Measurements from ENCODE around the gene C1orf159. TPM values are rescaled to one million over a fixed set of nuclear protein-coding genes. Genes with fewer than 3 reads are reported as not detected.
"Not testable (repeated sequence)": the region's sequence is repeated elsewhere in the genome, so short reads cannot be mapped to it uniquely, and the experiment has no call there.

The C1orf159 gene
- polyA plus RNA-seq, 3 donors: 3.0 to 18.8 (median 3.3) TPM

DNA sequence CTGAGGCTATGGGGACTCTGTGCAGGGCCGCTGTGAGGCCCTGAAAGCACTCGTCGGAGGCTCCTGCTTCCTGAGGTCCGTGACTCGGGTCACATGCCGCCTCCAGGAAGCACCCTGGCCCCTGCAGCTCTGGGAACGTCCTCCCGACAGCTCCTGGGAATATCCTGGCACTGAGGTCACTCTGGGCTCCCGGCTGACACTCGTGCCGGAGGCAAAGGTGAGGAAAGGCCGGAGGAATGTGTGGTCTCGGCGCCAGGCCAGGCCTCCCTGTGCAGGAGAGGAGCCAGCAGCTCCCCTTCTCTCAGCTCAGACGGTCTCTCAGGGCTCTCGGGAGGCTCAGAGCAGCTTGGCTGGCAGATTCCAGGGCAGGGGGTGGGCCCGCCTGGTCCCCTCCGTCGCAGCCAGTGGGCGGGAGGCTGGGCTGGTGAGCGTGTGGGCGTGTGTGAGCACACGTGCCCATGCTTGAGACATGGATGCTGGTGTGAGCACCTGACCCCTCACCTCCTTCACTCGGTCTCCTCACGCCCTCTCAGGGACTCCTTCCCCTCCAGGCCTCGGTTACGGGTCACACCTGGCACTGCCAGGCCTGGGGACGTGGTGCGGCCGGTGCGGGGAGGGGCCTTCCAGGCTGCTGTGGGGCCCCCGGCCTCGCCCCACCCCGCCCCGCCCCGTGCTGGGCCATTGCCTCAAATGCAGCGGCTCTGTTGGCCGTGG is 36.3 kb downstream of the C1orf159 start:
- no peaks in the 10 kb centered on the region for H3K9me3 ChIP-seq (replicated peaks in 1 of 2; ENCODE audit: control insufficient read depth in 1 of 2, insufficient read depth in 1 of 2, low read length in 2 of 2)
- peak overlapping the region in 1 of 3 experiments; percentile 34 for H3K4me3 ChIP-seq (replicated peaks in 1 of 3; ENCODE audit: low read depth in 2 of 3, low read length in 3 of 3)
- no peaks in the 10 kb centered on the region for H4K20me1 ChIP-seq (ENCODE audit: insufficient read depth, low read length)
- peak overlapping the region; percentile 57 for H3K4me2 ChIP-seq (replicated peaks; ENCODE audit: extremely low read depth, low read length, poor library complexity, severe bottlenecking)
- H3K4me1 Mint-ChIP-seq: peaks cover 9% of the 10 kb centered on the region
- TF ChIP-seq CTCF (IDR thresholded peaks at IDR 0.05): no peak
- H3K27ac Mint-ChIP-seq: peak overlapping the region in 1 of 7 donors; percentile 18
- no peak for DNase-seq
- H3K36me3 ChIP-seq (replicated peaks in 1 of 2; ENCODE audit: control insufficient read depth in 1 of 2, insufficient read depth in 2 of 2, low read length in 2 of 2): no peaks in the 10 kb centered on the region
- peaks cover 3 to 5% of the 10 kb centered on the region in 2 donors for H3K36me3 Mint-ChIP-seq
- peak overlapping the region; percentile 50 for H2AFZ ChIP-seq (ENCODE audit: insufficient read depth, low read depth, low read length, poor library complexity, severe bottlenecking)
- H3K9me3 Mint-ChIP-seq: peaks cover 0 to 2% (median 0%) of the 10 kb centered on the region in 7 donors
- H3K9ac ChIP-seq (ENCODE audit: insufficient read depth, low read length, poor library complexity, severe bottlenecking): peak overlapping the region; percentile 36
- peak overlapping the region; percentile 58 to 71 for H3K4me3 Mint-ChIP-seq
- WGBS (ENCODE audit: insufficient coverage): 1% methylated on average over 33 of the region's 38 CpGs
- no peak overlapping the region for H3K27ac ChIP-seq (ENCODE audit: low read depth in 1 of 2, low read length in 2 of 2)
- no peaks in the 10 kb centered on the region for H3K79me2 ChIP-seq (ENCODE audit: insufficient read depth, low read length)
- H3K4me1 ChIP-seq (ENCODE audit: control insufficient read depth in 1 of 2, insufficient read depth in 2 of 2, low read length in 2 of 2): peaks cover 9 to 11% of the 10 kb centered on the region in 2 donors
- intact Hi-C loops (cut with micrococcal nuclease): no loop called here
- H3K27me3 ChIP-seq (ENCODE audit: control insufficient read depth in 2 of 2, insufficient read depth in 2 of 2, low read length in 2 of 2): peaks cover 0 to 14% of the 10 kb centered on the region in 2 donors
- H3K27me3 Mint-ChIP-seq (ENCODE audit: low read depth in 3 of 3): peaks cover 7 to 17% (median 10%) of the 10 kb centered on the region in 3 donors

- H3K9me3 Mint-ChIP-seq; H3K36me3 Mint-ChIP-seq; H3K4me1 Mint-ChIP-seq; H3K27ac ChIP-seq (ENCODE audit: low read depth in 1 of 2, low read length in 2 of 2); H3K4me2 ChIP-seq (replicated peaks; ENCODE audit: extremely low read depth, low read length, poor library complexity, severe bottlenecking); H3K4me3 Mint-ChIP-seq; H3K9ac ChIP-seq (ENCODE audit: insufficient read depth, low read length, poor library complexity, severe bottlenecking); H3K4me3 ChIP-seq (replicated peaks in 1 of 3; ENCODE audit: low read depth in 2 of 3, low read length in 3 of 3); H3K9me3 ChIP-seq (replicated peaks in 1 of 2; ENCODE audit: control insufficient read depth in 1 of 2, insufficient read depth in 1 of 2, low read length in 2 of 2); H3K79me2 ChIP-seq (ENCODE audit: insufficient read depth, low read length); intact Hi-C loops (cut with micrococcal nuclease); H3K27ac Mint-ChIP-seq; H2AFZ ChIP-seq (ENCODE audit: insufficient read depth, low read depth, low read length, poor library complexity, severe bottlenecking); H3K36me3 ChIP-seq (replicated peaks in 1 of 2; ENCODE audit: control insufficient read depth in 1 of 2, insufficient read depth in 2 of 2, low read length in 2 of 2); DNase-seq; H4K20me1 ChIP-seq (ENCODE audit: insufficient read depth, low read length): not testable (repeated sequence)
- Histone ChIP-seq H3K27me3 (ENCODE audit: control insufficient read depth in 2 of 2, insufficient read depth in 2 of 2, low read length in 2 of 2) (peaks cover 0 to 14% of the 10 kb centered on the region in 2 donors), H3K4me1 (ENCODE audit: control insufficient read depth in 1 of 2, insufficient read depth in 2 of 2, low read length in 2 of 2) (peaks cover 9 to 11% of the 10 kb centered on the region in 2 donors)
- peaks cover 7 to 20% (median 10%) of the 10 kb centered on the region in 3 donors for H3K27me3 Mint-ChIP-seq (ENCODE audit: low read depth in 3 of 3)
- WGBS (ENCODE audit: insufficient coverage): no CpG with 5 or more reads among the region's 21 CpGs
Measured at GRCh38 chr1:1077396-1077795, 38.5 kb downstream of the C1orf159 start.
